PFSK-1 (cell line): ENCODE results near the gene PANX1.

Source experiments
- FOXP2 ChIP-seq: optimal IDR thresholded peaks from 2 replicates; pipeline ENCODE3; 2011; ENCODE audit warnings: borderline replicate concordance, control low read depth, inconsistent platforms; ENCODE audit not compliant: insufficient read depth; ENCODE audit errors: extremely low read length, extremely low read depth
- POLR2AphosphoS5 ChIP-seq: IDR thresholded peaks from 2 replicates; pipeline ENCODE4 v1.6.1; 2012; ENCODE audit warnings: low read depth, mild to moderate bottlenecking, control low read depth, low read length, moderate library complexity
- REST ChIP-seq, 2 experiments: IDR thresholded peaks; 2 replicates each; pipeline versions ENCODE4 v1.6.1 to v1.8.0; 2011 to 2012; ENCODE audit warnings: low read depth in 2 of 2, low read length in 2 of 2, control low read depth in 1 of 2, inconsistent platforms in 1 of 2, mild to moderate bottlenecking in 1 of 2, moderate library complexity in 1 of 2; ENCODE audit not compliant: insufficient read depth in 1 of 2
- SIN3A ChIP-seq: IDR thresholded peaks from 2 replicates; pipeline ENCODE4 v1.6.1; 2012; ENCODE audit warnings: mild to moderate bottlenecking, low read length, moderate library complexity, borderline replicate concordance; ENCODE audit not compliant: insufficient read depth
- TAF1 ChIP-seq: IDR thresholded peaks from 2 replicates; pipeline ENCODE4 v1.6.1; 2012; ENCODE audit warnings: low read length, control low read depth, borderline replicate concordance; ENCODE audit not compliant: insufficient read depth

PANX1 gene

GRCh38 chr11:94132823-94133408 lies 4.3 kb downstream of the PANX1 start:
- TF ChIP-seq REST (IDR thresholded peaks at IDR 0.05; ENCODE audit: insufficient read depth in 1 of 2, low read depth in 2 of 2, low read length in 2 of 2) (no peak), POLR2AphosphoS5 (no peak), SIN3A (no peak), FOXP2 (no peak), TAF1 (no peak)

GRCh38 chr11:94133752-94134151 lies 5.1 kb downstream of the PANX1 start:
- no peak for TF ChIP-seq REST (IDR thresholded peaks at IDR 0.05; ENCODE audit: insufficient read depth in 1 of 2, low read depth in 2 of 2, low read length in 2 of 2)
- no peak for TF ChIP-seq POLR2AphosphoS5
- no peak for TF ChIP-seq SIN3A
- no peak for TF ChIP-seq TAF1
- TF ChIP-seq FOXP2: no peak

- no peak for TF ChIP-seq POLR2AphosphoS5
- TF ChIP-seq SIN3A: peak; percentile 1; the same call in 1 of the 2 replicates
Measured at GRCh38 chr11:94134651-94135512, 6.2 kb downstream of the PANX1 start.

- TF ChIP-seq POLR2AphosphoS5 (no peak), FOXP2 (no peak), SIN3A (no peak), REST (IDR thresholded peaks at IDR 0.05; ENCODE audit: insufficient read depth in 1 of 2, low read depth in 2 of 2, low read length in 2 of 2) (no peak), TAF1 (no peak)
Measured at GRCh38 chr11:94139416-94139815, 10.8 kb downstream of the PANX1 start.

GRCh38 chr11:94140154-94140655 lies 11.6 kb downstream of the PANX1 start:
- TF ChIP-seq REST (IDR thresholded peaks at IDR 0.05; ENCODE audit: insufficient read depth in 1 of 2, low read depth in 2 of 2, low read length in 2 of 2) (no peak), TAF1 (no peak), FOXP2 (no peak), POLR2AphosphoS5 (no peak), SIN3A (no peak)
